Naive thymus-derived CD4-positive, alpha-beta T cell (primary cell): ENCODE data around the gene IDE. TPM values are rescaled to one million over a fixed set of nuclear protein-coding genes. Genes with fewer than 3 reads are reported as not detected.

Experiments used
- ATAC-seq: fragments of 150-1000 bp; cut with Tn5 transposase; 2 replicates; pipeline ENCODE4 v1.10.0; 2021; ENCODE audit warnings: mild to moderate bottlenecking, moderate library complexity
- CTCF ChIA-PET: fragments of 350-600 bp; sonication (Branson Sonifier 250); formaldehyde crosslinking; loops from one replicate; lab custom pipeline; 2021; ENCODE audit warnings: antibody characterized with exemption; lab: Charles Lee
- POLR2A ChIA-PET: fragments of 350-600 bp; sonication (Branson Sonifier 250); formaldehyde crosslinking; loops from one replicate; lab custom pipeline; 2021; ENCODE audit warnings: antibody characterized with exemption, inconsistent platforms; lab: Charles Lee
- DNase-seq, 9 donors: peaks; one replicate each; pipeline versions ENCODE4 v3.0.0 to v3.0.0-alpha.2; 2020 to 2022; ENCODE audit warnings: mixed read lengths in 1 of 9
- H3K27ac ChIP-seq: one replicate; pipeline ENCODE4 v1.7.0; 2013; ENCODE audit warnings: mild to moderate bottlenecking, low read depth, low read length, moderate library complexity
- H3K27me3 ChIP-seq, 2 donors: one replicate each; pipeline ENCODE4 v1.7.0; 2013; ENCODE audit warnings: low read length in 2 of 2, mild to moderate bottlenecking in 2 of 2, moderate library complexity in 2 of 2; ENCODE audit not compliant: control insufficient read depth in 2 of 2, insufficient read depth in 2 of 2
- H3K36me3 ChIP-seq, 3 experiments: 1 replicate in 2 of 3; 2 replicates in 1 of 3; pipeline ENCODE4 v1.7.0; 2013; ENCODE audit warnings: low read length in 3 of 3, mild to moderate bottlenecking in 3 of 3, moderate library complexity in 1 of 3; ENCODE audit not compliant: insufficient read depth in 3 of 3, control insufficient read depth in 2 of 3
- H3K4me1 ChIP-seq, 2 donors: one replicate each; pipeline ENCODE4 v1.7.0; 2013; ENCODE audit warnings: low read length in 2 of 2, mild to moderate bottlenecking in 2 of 2, moderate library complexity in 1 of 2; ENCODE audit not compliant: control insufficient read depth in 2 of 2, insufficient read depth in 2 of 2
- H3K4me3 ChIP-seq: 2 replicates; pipeline ENCODE4 v1.7.0; 2013; ENCODE audit warnings: mild to moderate bottlenecking, low read length
- H3K9me3 ChIP-seq, 3 experiments: 1 replicate in 2 of 3; 2 replicates in 1 of 3; pipeline ENCODE4 v1.7.0; 2013; ENCODE audit warnings: low read length in 3 of 3; ENCODE audit not compliant: control insufficient read depth in 2 of 3
- H3K27ac Mint-ChIP-seq, 9 donors: one replicate each; pipeline ENCODE4 v1.8.0; 2020 to 2022; ENCODE audit warnings: mixed read lengths in 9 of 9, mild to moderate bottlenecking in 8 of 9, moderate library complexity in 5 of 9, inconsistent platforms in 2 of 9
- H3K27me3 Mint-ChIP-seq, 5 donors: one replicate each; pipeline ENCODE4 v1.8.0; 2021 to 2022; ENCODE audit warnings: mixed read lengths in 5 of 5, mild to moderate bottlenecking in 1 of 5
- H3K36me3 Mint-ChIP-seq, 5 donors: one replicate each; pipeline ENCODE4 v1.8.0; 2020 to 2022; ENCODE audit warnings: mixed read lengths in 5 of 5, mild to moderate bottlenecking in 3 of 5, inconsistent platforms in 1 of 5
- H3K4me1 Mint-ChIP-seq, 7 donors: one replicate each; pipeline ENCODE4 v1.8.0; 2020 to 2022; ENCODE audit warnings: mixed read lengths in 7 of 7, mild to moderate bottlenecking in 3 of 7, inconsistent platforms in 1 of 7
- H3K4me3 Mint-ChIP-seq, 10 donors: one replicate each; pipeline ENCODE4 v1.8.0; 2020 to 2022; ENCODE audit warnings: mild to moderate bottlenecking in 10 of 10, mixed read lengths in 10 of 10, moderate library complexity in 6 of 10, inconsistent platforms in 2 of 10
- H3K9me3 Mint-ChIP-seq, 11 donors: one replicate each; pipeline ENCODE4 v1.8.0; 2020 to 2022; ENCODE audit warnings: mixed read lengths in 11 of 11, mild to moderate bottlenecking in 4 of 11, inconsistent platforms in 1 of 11, moderate library complexity in 1 of 11
- intact Hi-C, 2 donors: fragments of 100-400 bp; cut with micrococcal nuclease; formaldehyde crosslinking; loops; one replicate each; pipeline ENCODE4 v1.15.1; 2023
- polyA plus RNA-seq, 2 donors: library from polyadenylated mRNA; unstranded; fragments of 300-500 nt; fragmentation: Illumina TruSeq; gene quantifications; one replicate each; pipeline ENCODE4 v1.2.3, GENCODE V29; 2021
- total RNA-seq, 6 experiments: library from RNA in 5 of 6; stranded (reverse) in 5 of 6; gene quantifications; 1 replicate in 5 of 6; 2 replicates in 1 of 6; pipeline ENCODE4 v1.2.3 and lab custom pipeline; 2021 to 2026

IDE gene
- total and polyA plus RNA-seq, 7 experiments from 2014 or later = 11.2 to 36.7 (median 27.4) TPM

- H3K27ac Mint-ChIP-seq = no peak overlapping the region
- H3K27me3 ChIP-seq = no peaks in the 10 kb centered on the region
- CTCF ChIA-PET = no interaction called here
- no peaks in the 10 kb centered on the region for H3K9me3 ChIP-seq
- H3K4me1 Mint-ChIP-seq = no peaks in the 10 kb centered on the region
- DNase-seq (no peak), ATAC-seq (no peak)
- no peaks in the 10 kb centered on the region for H3K4me1 ChIP-seq
- peaks cover 0 to 5% (median 0%) of the 10 kb centered on the region in 5 donors for H3K27me3 Mint-ChIP-seq
- intact Hi-C loops = loop anchor here in 1 of 2 donors (10.0 kb wide), 2 partner anchors 445 to 565 kb away; no protein-coding TSS in a partner anchor
- POLR2A ChIA-PET = no interaction called here
- H3K27ac ChIP-seq = no peak overlapping the region
- no peak overlapping the region for H3K4me3 ChIP-seq
- H3K4me3 Mint-ChIP-seq = no peak overlapping the region
- H3K36me3 Mint-ChIP-seq = no peaks in the 10 kb centered on the region
- no peaks in the 10 kb centered on the region for H3K36me3 ChIP-seq
- H3K9me3 Mint-ChIP-seq = no peaks in the 10 kb centered on the region
Measured at GRCh38 chr10:92430103-92430502, 143.8 kb downstream of the IDE start.

GRCh38 chr10:92421550-92421949, 152.3 kb downstream of the IDE start:
- no peak overlapping the region for H3K4me3 ChIP-seq
- CTCF ChIA-PET = no interaction called here

GRCh38 chr10:92420546-92421275, 153.2 kb downstream of the IDE start:
- POLR2A ChIA-PET = no interaction called here
- Histone ChIP-seq H3K4me3 (no peak overlapping the region), H3K9me3 (no peaks in the 10 kb centered on the region), H3K27me3 (no peaks in the 10 kb centered on the region), H3K4me1 (no peaks in the 10 kb centered on the region), H3K27ac (no peak overlapping the region), H3K36me3 (no peaks in the 10 kb centered on the region)
- no peak overlapping the region for H3K27ac Mint-ChIP-seq
- CTCF ChIA-PET = no interaction called here
- peaks cover 0 to 9% (median 3%) of the 10 kb centered on the region in 5 donors for H3K36me3 Mint-ChIP-seq
- H3K27me3 Mint-ChIP-seq = peaks cover 43 to 58% (median 46%) of the 10 kb centered on the region in 5 donors
- peak overlapping the region in 4 of 10 donors; percentile 12 to 48 (median 36) for H3K4me3 Mint-ChIP-seq
- intact Hi-C loops = no loop called here
- peaks cover 0 to 43% (median 10%) of the 10 kb centered on the region in 11 donors for H3K9me3 Mint-ChIP-seq
- DNase-seq (no peak), ATAC-seq (no peak)
- H3K4me1 Mint-ChIP-seq = peaks cover 0 to 10% (median 4%) of the 10 kb centered on the region in 7 donors

More at GRCh38 chr10:92421550-92421949, 152.3 kb downstream of the IDE start:
- Histone ChIP-seq H3K36me3 (no peaks in the 10 kb centered on the region), H3K27me3 (no peaks in the 10 kb centered on the region), H3K9me3 (no peaks in the 10 kb centered on the region), H3K27ac (no peak overlapping the region), H3K4me1 (no peaks in the 10 kb centered on the region)
- H3K27ac Mint-ChIP-seq = no peak overlapping the region
- POLR2A ChIA-PET = no interaction called here
- ATAC-seq (no peak), DNase-seq (no peak)
- H3K9me3 Mint-ChIP-seq = peaks cover 0 to 35% (median 10%) of the 10 kb centered on the region in 11 donors
- H3K36me3 Mint-ChIP-seq = peaks cover 0 to 4% (median 0%) of the 10 kb centered on the region in 5 donors
- H3K4me1 Mint-ChIP-seq = peaks cover 0 to 10% (median 4%) of the 10 kb centered on the region in 7 donors
- intact Hi-C loops = no loop called here
- H3K4me3 Mint-ChIP-seq = no peak overlapping the region
- peaks cover 41 to 54% (median 43%) of the 10 kb centered on the region in 5 donors for H3K27me3 Mint-ChIP-seq

- Mint-ChIP-seq H3K9me3 (peaks cover 0 to 44% (median 10%) of the 10 kb centered on the region in 11 donors), H3K27ac (no peak overlapping the region), H3K27me3 (peaks cover 41 to 58% (median 46%) of the 10 kb centered on the region in 5 donors), H3K36me3 (peaks cover 0 to 9% (median 3%) of the 10 kb centered on the region in 5 donors), H3K4me3 (peak overlapping the region in 4 of 10 donors; percentile 12 to 48 (median 36)), H3K4me1 (peaks cover 0 to 10% (median 4%) of the 10 kb centered on the region in 7 donors)
- Histone ChIP-seq H3K4me3 (no peak overlapping the region), H3K4me1 (no peaks in the 10 kb centered on the region), H3K36me3 (no peaks in the 10 kb centered on the region), H3K9me3 (no peaks in the 10 kb centered on the region), H3K27ac (no peak overlapping the region), H3K27me3 (no peaks in the 10 kb centered on the region)
- ChIA-PET POLR2A (no interaction called here), CTCF (no interaction called here)
- intact Hi-C loops = no loop called here
- DNase-seq (no peak), ATAC-seq (no peak)
Measured at GRCh38 chr10:92419740-92420545, 153.9 kb downstream of the IDE start.

- POLR2A ChIA-PET = no interaction called here
- peaks cover 0 to 9% (median 3%) of the 10 kb centered on the region in 5 donors for H3K36me3 Mint-ChIP-seq
- H3K27ac ChIP-seq = no peak overlapping the region
- H3K27me3 Mint-ChIP-seq = peaks cover 41 to 63% (median 46%) of the 10 kb centered on the region in 5 donors
- CTCF ChIA-PET = no interaction called here
- no peak overlapping the region for H3K4me3 ChIP-seq
- peaks cover 0 to 10% (median 4%) of the 10 kb centered on the region in 7 donors for H3K4me1 Mint-ChIP-seq
- H3K36me3 ChIP-seq = no peaks in the 10 kb centered on the region
- no peak overlapping the region for H3K27ac Mint-ChIP-seq
- no peak overlapping the region for H3K4me3 Mint-ChIP-seq
- no peaks in the 10 kb centered on the region for H3K4me1 ChIP-seq
- ATAC-seq = no peak
- no peak for DNase-seq
- no peaks in the 10 kb centered on the region for H3K27me3 ChIP-seq
- H3K9me3 Mint-ChIP-seq = peaks cover 0 to 44% (median 10%) of the 10 kb centered on the region in 11 donors
- intact Hi-C loops = no loop called here
- no peaks in the 10 kb centered on the region for H3K9me3 ChIP-seq
Measured at GRCh38 chr10:92418891-92419290, 155.0 kb downstream of the IDE start.

GRCh38 chr10:92418221-92418620, 155.7 kb downstream of the IDE start:
- Mint-ChIP-seq H3K27me3 (peaks cover 37 to 69% (median 46%) of the 10 kb centered on the region in 5 donors), H3K4me3 (no peak overlapping the region), H3K36me3 (peaks cover 0 to 9% (median 3%) of the 10 kb centered on the region in 5 donors), H3K9me3 (peaks cover 0 to 40% (median 10%) of the 10 kb centered on the region in 11 donors), H3K27ac (no peak overlapping the region), H3K4me1 (peaks cover 0 to 10% (median 4%) of the 10 kb centered on the region in 7 donors)
- ChIA-PET CTCF (interaction anchor here (0.6 kb wide), 1 partner anchor 185 kb away, joined by 5 read pairs; no protein-coding TSS in a partner anchor), POLR2A (no interaction called here)
- H3K27ac ChIP-seq = no peak overlapping the region
- H3K4me3 ChIP-seq = no peak overlapping the region
- ATAC-seq = no peak
- no peaks in the 10 kb centered on the region for H3K4me1 ChIP-seq
- no peaks in the 10 kb centered on the region for H3K27me3 ChIP-seq
- H3K36me3 ChIP-seq = no peaks in the 10 kb centered on the region
- no peaks in the 10 kb centered on the region for H3K9me3 ChIP-seq
- intact Hi-C loops = no loop called here
- no peak for DNase-seq
